Tongue (tissue), 2 donors: ENCODE measurements around the gene PTCD1. TPM values are rescaled to one million over a fixed set of nuclear protein-coding genes. Genes with fewer than 3 reads are reported as not detected.

Experiments used
- DNase-seq: peaks from one replicate; pipeline ENCODE4 v3.0.0-alpha.2; 2015
- total RNA-seq: library from RNA; depleted of rRNA; stranded (reverse); fragments of >200 nt; gene quantifications from one replicate; pipeline ENCODE4 v1.2.3, GENCODE V29; 2014

The PTCD1 gene, protein sequence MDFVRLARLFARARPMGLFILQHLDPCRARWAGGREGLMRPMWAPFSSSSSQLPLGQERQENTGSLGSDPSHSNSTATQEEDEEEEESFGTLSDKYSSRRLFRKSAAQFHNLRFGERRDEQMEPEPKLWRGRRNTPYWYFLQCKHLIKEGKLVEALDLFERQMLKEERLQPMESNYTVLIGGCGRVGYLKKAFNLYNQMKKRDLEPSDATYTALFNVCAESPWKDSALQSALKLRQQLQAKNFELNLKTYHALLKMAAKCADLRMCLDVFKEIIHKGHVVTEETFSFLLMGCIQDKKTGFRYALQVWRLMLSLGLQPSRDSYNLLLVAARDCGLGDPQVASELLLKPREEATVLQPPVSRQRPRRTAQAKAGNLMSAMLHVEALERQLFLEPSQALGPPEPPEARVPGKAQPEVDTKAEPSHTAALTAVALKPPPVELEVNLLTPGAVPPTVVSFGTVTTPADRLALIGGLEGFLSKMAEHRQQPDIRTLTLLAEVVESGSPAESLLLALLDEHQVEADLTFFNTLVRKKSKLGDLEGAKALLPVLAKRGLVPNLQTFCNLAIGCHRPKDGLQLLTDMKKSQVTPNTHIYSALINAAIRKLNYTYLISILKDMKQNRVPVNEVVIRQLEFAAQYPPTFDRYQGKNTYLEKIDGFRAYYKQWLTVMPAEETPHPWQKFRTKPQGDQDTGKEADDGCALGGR
- 6.8 TPM for total RNA-seq

DNA sequence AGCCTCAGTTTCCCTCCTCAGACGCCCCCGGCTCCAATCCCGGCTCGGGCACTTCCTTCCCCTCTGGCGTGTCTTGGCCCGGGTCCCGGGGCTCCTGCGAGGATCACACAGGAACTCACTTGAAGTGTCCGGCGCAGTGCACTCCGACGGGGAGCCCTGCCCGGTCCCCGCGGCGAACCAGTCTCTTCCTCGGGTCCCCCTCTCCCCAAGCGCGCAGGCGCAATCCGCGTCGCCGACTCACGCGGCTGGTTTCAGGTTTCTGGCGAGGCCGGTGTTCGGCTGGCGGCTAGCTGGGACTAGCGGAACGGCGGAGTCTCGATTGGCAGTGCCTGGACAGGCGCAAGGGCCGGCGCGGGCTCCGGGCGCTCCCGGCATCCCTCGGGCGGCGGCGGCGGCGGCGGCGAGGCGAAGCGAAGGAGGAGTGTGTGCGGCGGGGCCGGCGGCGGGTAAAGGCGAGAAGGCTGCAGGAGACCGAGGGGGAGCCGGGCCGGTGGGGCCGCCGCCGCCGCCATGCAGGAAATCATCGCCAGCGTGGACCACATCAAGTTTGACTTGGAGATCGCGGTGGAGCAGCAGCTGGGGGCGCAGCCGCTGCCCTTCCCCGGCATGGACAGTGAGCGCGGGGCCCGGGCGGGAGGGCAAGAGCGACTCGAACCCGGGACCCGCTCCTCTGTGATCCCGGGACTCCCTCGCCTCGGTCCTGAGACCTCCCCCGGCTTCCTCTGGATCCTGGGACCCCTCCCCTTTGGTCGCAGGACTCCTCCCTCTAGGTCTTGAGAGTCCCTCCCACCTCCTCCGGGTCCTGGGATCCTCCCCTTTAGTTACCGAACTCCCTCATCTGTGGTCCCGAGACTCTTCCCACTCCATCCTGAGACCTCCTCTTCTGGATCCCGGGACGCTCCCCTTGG lies at the start of gene PTCD1, which contains the start of gene CPSF4:
Gene PTCD1 (minus strand): TSS at position 226 of the 908 bp plus-strand sequence. CDS start 3,556 bp downstream, outside the sequence.
Gene CPSF4 (plus strand): TSS at position 371 of the 908 bp plus-strand sequence. CDS start 140 bp downstream, at position 511.
- peak; percentile 98 for DNase-seq

DNA sequence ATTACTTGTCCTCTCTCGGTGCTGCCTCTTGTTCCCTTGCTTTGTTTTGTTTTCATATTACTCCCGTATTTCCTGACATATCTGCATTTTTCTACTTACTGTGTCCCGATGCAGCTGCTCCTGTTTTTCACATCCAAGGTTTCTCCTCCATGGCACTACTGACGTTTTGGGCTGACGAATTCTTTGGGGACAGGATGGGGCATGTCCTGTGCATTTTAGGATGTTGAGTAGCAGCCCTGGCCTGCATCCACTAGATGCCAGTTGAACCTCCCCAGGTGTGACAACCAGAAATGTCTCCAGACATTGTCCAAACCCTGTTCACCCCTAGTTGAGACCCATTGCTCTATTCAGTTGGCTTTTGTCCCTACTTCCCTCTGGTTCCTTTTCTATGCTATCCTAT lies 46.5 kb upstream of the PTCD1 start:
- DNase-seq: no peak

DNA sequence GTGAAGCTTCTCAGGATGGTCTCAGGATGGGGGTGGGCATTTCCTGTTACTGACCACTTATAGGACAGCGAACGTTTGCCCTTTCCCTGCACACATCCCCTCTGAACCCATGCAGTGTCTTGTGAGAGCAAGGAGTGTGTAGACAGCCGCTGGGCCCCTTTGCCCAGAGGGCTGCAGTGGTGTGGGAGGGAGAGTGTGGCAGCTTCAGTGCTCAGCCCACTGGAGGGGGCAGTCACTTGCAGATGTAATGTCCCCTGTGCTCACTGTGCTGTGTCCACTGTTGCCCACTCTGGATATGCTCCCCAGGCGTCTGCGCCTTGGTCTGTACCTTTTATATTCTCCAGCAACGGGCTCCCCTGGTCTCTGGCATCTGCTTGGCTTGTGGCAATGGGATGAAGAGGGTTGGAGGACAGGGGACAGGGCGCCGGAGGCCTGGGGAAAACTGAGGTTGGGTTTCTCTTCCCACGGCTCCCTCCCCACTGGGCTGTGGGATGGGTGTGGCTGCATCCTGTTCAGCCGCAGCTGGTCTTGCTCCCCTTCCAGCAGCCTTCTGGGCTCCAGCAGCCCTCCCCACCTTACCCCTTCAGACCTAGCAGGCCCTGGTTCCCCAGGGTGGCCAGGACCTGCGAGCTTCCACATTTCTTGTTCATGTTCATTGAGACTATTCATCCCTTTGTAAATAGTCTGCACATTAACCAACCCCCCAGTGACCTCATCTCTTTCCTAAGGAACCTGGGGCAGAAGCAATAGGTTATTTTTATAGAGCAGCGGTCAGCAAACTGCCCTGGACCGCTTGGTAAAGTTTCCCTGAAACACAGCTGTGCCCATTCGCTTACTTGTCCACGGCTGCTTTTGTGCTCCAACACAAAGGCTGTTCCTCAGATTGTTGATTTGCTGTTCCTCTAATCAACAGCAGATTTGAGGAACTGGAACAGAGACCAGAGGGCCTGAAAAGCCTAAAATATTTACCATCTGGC lies 40.2 kb upstream of the PTCD1 start:
- DNase-seq: no peak

DNA sequence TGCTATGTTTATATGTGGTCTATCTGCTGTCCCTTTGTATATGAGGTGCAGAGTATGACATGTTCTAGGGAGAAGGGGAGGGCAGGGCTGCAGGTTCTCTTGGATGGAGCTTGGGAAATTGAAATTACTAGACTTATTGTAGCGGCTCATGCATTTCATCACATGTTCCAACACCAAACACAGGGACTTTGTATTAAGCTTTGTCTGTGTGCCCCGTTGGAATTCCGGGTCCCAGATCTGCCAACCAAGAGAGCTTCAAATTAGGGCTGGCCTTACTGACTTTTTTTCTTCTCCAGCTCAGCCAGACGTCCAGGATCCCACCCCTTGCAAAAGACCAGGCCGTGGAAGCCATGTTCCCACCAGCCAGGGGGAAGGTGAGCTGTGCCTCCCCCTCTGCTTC lies 37.5 kb upstream of the PTCD1 start:
- no peak for DNase-seq

DNA sequence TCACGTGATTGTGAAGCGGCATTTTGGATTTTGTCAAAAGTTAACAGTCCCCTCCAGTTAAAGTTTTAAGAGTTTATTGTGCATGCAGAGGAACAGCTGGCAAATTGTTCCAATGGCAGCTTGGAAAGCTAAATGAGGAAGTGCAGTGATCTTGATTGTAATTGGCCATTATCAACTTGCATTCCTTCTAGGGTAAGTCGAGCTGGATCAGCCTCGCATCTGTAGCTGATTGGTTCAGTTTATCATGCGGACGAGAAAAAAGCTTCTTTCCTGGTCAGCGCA lies 34.7 kb upstream of the PTCD1 start:
- DNase-seq: peak; percentile 54

DNA sequence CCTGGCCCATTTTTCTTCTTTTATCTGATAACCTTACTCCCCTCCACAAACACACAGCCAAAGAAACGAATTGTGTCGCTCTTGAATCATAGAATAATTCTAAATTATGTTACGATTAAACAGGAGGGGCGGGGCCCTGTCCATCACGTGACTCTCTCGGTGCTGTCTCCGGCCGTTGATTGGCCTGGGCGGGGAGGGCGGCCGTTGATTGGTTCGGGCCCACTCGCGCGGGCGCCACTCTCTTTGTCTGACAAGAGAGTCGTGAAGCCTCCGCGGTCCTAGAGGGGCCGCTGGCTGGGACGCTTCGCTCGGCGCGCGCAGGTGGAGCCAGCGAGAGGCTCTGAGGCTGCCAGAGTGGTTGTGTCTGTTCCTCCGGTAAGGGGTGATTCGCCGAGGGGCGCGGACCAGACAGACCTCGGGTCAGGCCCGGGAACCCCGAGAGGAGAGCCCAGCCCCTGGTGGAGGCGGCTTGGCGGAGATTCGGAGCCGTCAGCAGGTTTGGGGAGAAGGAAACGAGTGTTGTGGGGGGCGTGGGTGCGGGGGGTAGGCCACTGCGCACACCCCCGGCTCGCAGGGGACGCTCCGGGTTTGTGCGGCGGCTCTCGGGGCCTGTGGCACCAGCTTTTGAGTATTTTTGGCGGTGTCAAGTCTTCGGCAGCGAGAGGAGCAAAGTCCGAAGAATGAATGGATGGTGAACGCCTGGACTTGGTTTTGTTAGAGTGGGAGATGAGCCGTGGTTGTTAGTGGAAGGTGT lies 34.1 kb upstream of the PTCD1 start, which contains the start of gene ZNF789:
Gene ZNF789 (plus strand): TSS at position 330 of the 754 bp plus-strand sequence. CDS start 3,567 bp downstream, outside the sequence.
- peak; percentile 99 for DNase-seq

DNA sequence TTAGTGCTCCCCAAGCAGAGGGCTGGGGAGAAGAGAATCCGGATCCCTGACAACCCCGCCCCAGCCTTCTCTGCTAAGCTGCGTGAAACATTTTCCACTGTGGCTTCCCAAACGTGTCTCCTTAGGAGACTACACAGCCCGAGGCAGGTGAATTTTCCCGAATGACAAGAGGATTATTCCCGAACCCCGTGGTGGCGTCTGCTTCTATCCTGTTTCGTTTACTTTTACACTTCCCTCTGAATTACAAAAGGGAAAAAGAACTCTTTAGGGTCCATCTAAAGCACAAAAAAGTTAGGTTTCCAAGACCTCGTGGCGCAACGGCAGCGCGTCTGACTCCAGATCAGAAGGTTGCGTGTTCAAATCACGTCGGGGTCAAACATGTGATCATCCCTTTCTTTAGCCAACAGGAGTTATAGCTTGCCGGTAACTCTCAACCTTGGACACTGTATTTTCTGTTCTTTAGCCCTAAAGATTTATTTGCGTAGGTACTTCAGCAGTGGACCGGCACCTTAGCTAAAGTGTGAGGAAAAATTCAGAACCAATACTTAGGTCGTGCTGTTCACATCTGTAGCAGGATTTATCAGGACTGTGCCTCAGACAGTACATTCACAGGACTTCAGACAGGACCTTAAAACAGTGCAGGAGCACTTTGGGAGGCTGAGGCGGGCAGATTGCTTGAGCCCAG lies 30.9 kb upstream of the PTCD1 start:
- DNase-seq: no peak

DNA sequence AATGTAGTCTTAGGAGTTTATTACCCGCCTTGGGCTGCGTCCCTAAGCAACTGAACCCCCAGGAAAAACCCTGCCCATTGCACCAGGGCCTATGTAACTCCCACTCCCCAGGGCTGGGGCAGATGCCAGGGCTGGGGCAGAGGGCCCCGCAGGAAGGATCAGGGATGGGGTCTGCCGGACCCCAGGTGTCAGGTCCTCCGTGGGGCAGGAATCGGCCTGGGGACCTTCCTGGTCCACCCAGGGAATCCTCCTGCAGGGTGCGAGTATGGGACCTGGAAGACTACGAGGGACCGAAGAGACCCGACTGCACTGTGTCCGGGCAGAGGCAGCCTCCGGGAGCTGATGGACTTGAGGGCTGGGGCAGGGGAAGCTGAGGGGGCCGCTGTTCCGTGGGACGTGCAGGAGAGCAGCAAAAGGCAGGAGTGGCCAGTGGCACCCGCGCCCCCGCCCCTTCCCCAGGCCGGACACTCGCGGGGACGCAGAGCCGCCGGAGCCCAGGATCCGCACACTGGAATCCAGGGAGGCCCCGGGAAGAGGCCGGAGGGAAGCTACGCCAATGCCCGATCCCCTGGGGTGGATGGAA lies 29.8 kb upstream of the PTCD1 start:
- no peak for DNase-seq

DNA sequence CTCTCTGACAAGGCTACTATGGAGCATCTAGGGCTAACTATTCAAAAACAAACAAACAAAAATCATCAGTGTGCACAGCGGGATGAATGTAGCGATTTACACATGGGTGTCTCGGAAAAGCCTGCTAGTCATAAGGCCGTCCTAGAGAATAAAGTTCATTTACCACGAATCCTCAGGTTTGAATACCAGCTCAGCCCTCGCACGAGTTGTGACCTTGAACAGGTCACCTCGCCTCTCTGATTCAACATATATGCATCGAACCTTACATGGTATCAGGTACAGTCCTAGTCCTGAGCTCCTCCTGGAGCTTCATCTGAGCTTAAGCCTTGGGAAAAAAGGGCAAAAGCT lies 26.8 kb upstream of the PTCD1 start:
- no peak for DNase-seq

DNA sequence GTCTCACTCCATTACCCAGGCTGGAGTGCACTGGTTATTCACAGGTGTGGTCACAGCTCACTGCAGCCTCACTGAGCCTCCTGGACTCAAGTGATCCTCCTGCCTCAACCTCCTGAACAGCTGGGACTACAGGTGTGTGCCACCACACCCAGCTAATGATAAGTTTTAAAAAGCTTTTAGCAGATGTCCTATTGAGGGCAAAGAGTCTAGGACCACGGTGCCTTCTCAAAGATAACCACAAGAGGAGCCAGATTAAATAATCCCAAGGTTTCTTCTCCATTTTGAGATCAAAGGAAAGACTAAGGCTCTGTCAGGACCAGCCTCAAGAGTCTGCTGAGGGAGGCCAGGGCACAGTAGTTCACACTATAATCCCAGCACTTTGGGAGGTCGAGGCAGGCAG lies 22.6 kb upstream of the PTCD1 start:
- DNase-seq: no peak

DNA sequence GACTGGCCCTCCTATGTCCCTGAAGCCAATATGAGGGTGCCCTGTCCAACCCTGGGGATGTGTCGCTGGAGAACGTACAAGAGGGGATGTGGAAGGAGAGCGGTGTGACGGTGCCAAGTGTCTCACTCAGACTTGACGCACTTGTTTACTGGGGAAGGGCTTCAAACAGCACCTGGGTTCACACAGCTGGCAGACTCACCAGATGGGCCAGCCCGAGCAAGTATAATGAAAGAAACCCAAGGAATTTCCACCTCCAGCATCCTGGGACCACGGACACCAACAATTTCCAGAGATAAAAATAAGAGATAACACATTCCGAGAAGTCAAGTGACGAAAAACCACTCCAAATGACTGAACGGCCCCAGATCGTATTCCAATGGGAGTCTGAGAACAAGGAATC lies 22.1 kb upstream of the PTCD1 start:
- DNase-seq: no peak

DNA sequence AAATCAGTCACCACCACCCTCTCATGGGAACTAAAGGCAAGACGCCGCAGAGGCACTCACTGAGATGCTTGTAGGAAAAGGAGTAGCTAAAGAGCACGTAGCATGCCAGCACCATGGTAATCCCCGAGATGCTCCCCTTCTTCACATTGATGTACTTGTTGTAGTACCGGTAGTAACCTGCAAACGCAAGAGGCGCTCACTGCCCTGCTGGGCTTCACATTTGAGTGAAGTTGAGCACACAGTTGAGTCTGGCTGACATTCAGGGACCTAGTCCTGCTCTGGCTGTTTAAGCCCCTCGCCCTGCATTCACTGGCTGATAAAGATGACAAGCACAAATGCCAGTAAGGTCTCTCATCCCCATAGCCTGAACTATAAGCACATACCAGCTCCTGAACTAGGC lies 20.5 kb upstream of the PTCD1 start:
- no peak for DNase-seq

DNA sequence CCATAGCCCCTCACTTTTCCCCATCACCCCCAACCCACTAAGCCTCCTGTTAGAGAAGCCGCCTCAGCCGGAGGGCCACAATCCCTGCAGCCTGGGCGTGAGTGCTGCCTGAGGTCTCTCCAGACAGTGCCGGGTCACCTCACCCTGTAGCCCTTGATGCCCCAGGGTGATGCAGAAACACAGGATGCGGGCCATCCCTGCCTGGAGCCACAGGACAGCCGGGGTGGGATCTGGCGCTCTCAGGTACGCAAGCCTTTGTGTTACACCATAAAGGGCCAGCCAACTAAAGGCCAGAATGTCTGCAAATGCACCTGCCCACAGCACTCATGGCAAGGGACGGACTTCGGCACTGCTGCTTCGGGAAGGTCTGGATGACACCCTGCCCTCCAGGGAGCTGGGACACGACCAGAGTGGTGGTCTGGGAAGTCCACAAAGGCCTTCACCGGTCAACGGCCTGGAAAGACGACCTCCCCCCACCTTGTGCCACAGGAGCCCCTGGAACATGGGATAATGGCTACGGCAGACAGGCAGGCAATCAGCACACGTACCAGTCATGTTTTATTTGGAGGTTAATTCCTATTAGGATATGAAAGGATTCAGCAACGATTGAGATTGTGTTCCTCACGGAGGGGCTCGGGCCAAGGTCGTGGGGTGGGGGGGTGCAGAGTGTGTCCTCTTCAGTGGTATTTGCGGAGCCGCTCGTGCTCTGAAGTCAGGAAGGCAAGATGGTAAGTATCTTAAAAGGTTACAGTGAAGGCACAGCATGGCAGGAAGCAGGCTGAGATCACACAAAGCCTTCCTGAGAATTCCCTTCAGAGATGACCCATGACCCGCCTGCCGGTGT lies 19.3 kb upstream of the PTCD1 start:
- no peak for DNase-seq

DNA sequence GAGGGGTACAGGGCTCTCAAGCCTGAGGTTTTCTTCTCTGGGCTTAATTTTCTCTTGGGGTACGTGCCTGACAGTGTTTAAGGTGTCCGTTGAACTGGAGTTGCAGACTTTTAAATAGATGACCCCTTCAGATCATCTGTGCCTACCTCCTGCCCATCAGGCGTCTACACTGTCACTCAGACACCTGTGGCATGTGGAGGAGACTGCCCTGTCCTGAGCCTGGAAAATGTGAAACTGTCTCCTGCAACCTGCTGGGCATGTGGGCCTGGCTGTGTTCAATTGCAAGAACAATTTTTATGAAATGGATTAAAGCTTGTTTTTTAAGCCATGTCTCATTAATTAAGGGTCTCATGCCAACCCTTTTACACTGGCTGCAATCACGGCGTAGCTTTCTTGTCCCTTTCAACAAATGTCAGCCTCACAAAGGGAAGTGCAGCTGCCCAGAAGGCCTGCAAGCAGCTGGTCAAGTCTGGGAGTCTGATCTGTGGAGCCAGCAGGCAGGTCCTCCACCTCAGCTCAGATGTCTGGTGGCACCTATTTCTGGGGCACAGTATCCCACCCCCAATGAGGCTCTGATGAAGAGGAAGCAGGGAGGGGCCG lies 18.6 kb upstream of the PTCD1 start:
- no peak for DNase-seq

DNA sequence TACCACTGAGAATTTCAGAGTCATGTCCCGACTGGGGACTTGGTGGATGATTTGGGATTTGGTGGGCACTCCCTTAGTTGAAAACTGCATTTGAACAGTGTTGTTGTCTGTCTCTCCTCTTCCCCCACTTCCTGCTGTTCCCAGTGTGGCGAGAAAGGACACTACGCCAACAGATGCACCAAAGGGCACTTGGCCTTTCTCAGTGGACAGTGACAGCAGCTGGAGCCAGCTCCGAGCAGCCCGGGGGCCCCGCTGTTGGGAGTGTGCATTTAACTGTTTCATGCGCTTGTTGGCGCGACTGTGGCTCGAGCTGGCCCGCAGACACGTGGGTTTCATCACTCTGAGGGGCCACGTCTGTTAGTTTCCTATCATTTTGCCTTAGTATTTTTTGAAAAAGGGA lies 17.7 kb upstream of the PTCD1 start:
- no peak for DNase-seq

DNA sequence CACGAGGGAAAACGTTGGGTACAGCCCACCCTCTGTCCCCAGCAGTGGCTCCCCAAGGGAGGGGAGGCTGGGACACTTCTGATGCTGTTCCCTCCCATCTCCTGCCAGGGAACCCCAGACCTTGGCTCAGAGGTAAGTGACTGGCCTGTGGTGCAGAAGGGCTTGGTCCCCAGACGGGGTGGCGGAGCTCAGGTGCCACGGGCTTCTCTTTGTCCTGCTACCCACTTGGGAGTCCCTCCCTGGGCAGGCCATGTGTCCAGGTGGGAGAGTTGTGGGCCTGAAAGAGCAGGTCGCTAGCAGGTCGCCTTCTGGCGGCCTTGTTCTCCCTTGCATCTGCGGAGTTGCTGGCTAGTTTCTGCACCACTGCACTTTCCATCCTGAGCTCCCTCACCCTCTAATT lies 17.3 kb upstream of the PTCD1 start:
- DNase-seq: no peak

DNA sequence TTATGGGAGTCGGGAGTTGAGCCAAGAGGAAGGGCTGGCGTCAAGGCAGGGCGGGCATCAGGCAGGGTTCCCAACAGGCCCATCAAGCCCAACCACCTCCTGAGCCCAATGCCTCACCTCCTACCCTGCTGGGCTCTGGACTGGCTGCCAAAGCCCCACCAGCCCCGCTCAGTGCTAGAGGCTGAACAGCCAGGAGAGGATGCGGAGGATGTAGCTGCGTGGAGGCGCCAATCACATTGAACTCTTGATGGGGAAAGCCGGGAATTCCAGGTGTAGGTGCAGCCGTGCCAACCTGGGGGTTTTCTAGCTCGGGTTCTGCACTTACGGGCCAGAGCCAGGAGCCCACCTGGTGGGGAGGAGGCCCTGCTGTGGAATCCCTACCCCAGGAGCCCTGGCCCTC lies 14.5 kb upstream of the PTCD1 start:
- DNase-seq: no peak

DNA sequence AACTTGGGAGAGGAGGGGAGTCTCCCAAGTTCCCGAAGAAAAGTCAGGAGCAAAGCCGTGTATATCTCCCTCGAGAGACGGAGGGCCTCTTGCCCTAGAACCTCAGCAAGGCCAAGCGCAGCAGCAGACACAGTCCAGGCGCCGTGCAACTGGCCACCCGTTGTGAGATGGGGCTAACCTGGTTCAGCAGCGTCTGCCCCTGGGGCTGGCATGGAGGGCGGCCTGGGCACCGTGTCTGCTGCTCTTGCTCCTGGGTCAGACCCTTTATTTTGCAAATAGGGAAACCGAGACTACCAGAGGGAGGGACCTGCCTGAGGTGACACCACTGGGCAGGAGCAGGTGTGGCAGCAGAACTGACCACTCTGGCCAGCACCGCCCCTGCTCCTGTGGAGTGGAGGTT lies 13.9 kb upstream of the PTCD1 start:
- no peak for DNase-seq
